Neural cell (in vitro differentiated cells): Measurements from ENCODE around the gene RNLS. TPM values are rescaled to one million over a fixed set of nuclear protein-coding genes. Genes with fewer than 3 reads are reported as not detected.

ENCODE experiments used
- H2AFZ ChIP-seq: fragments of 200-600, 300-800 bp; sonication (generic), shearing (Covaris generic); 2 replicates; pipeline ENCODE4 v1.6.0; 2014; ENCODE audit warnings: low read depth, mild to moderate bottlenecking, antibody characterized with exemption, low read length, moderate library complexity
- H3F3A ChIP-seq: fragments of 200-600 bp; shearing (Covaris generic); 2 replicates; pipeline ENCODE4 v1.6.1; 2016; ENCODE audit warnings: mild to moderate bottlenecking, moderate library complexity, mixed read lengths, antibody characterized with exemption, low read length; ENCODE audit not compliant: insufficient read depth, poor library complexity, severe bottlenecking
- H3K27ac ChIP-seq: fragments of 200-600, 300-800 bp; sonication (generic), shearing (Covaris generic); 2 replicates; pipeline ENCODE4 v1.5.1; 2014; ENCODE audit warnings: mild to moderate bottlenecking, low read length, moderate library complexity
- H3K27me3 ChIP-seq: fragments of 300-800, 200-600 bp; sonication (generic), shearing (Covaris generic); 2 replicates; pipeline ENCODE4 v1.6.0; 2014; ENCODE audit warnings: mild to moderate bottlenecking, low read depth, low read length, moderate library complexity; ENCODE audit not compliant: insufficient read depth
- H3K36me3 ChIP-seq: fragments of 300-800, 200-600 bp; sonication (generic), shearing (Covaris generic); 2 replicates; pipeline ENCODE4 v1.5.1; 2014; ENCODE audit warnings: mild to moderate bottlenecking, antibody characterized with exemption, low read length, moderate library complexity; ENCODE audit not compliant: insufficient read depth
- H3K4me2 ChIP-seq: fragments of 300-800, 200-600 bp; sonication (generic), shearing (Covaris generic); 2 replicates; pipeline ENCODE4 v1.6.0; 2014; ENCODE audit warnings: mild to moderate bottlenecking, low read length
- H3K4me3 ChIP-seq: fragments of 300-800, 200-600 bp; sonication (generic), shearing (Covaris generic); 2 replicates; pipeline ENCODE4 v1.5.1; 2014; ENCODE audit warnings: mild to moderate bottlenecking, low read length, moderate library complexity
- H3K79me2 ChIP-seq: fragments of 200-600 bp; shearing (Covaris generic); replicated peaks from 2 replicates; pipeline ENCODE4 v1.6.0; 2014; ENCODE audit warnings: mild to moderate bottlenecking, low read length, moderate library complexity; ENCODE audit not compliant: insufficient read depth
- H3K9ac ChIP-seq: fragments of 300-800, 200-600 bp; sonication (generic), shearing (Covaris generic); 2 replicates; pipeline ENCODE4 v1.6.1; 2016; ENCODE audit warnings: mild to moderate bottlenecking, low read length, mixed read lengths
- H3K9me2 ChIP-seq: fragments of 200-600 bp; shearing (Covaris generic); 2 replicates; pipeline ENCODE4 v1.6.1; 2016; ENCODE audit warnings: mild to moderate bottlenecking, low read length, mixed read lengths; ENCODE audit not compliant: insufficient read depth
- H3K9me3 ChIP-seq: fragments of 200-600, 300-800 bp; sonication (generic), shearing (Covaris generic); 2 replicates; pipeline ENCODE4 v1.6.1; 2016; ENCODE audit warnings: mild to moderate bottlenecking, mixed run types, low read length, moderate library complexity, mixed read lengths
- H4K20me1 ChIP-seq: fragments of 200-600 bp; shearing (Covaris generic); 2 replicates; pipeline ENCODE4 v1.6.1; 2016; ENCODE audit warnings: mild to moderate bottlenecking, mixed run types; ENCODE audit not compliant: insufficient read depth
- CTCF ChIP-seq: fragments of 450-650 bp; IDR thresholded peaks from 2 replicates; pipeline ENCODE4 v1.5.1; 2014; ENCODE audit warnings: antibody characterized with exemption, mild to moderate bottlenecking, moderate library complexity; ENCODE audit not compliant: poor library complexity, severe bottlenecking
- EP300 ChIP-seq: fragments of 450-650 bp; conservative IDR thresholded peaks from 2 replicates; pipeline ENCODE4 v1.6.1; 2014; ENCODE audit warnings: antibody characterized with exemption, mild to moderate bottlenecking, moderate library complexity; ENCODE audit not compliant: poor library complexity, severe bottlenecking
- EZH2 ChIP-seq: fragments of 200-600, 300-800 bp; shearing (Covaris generic), sonication (generic); IDR thresholded peaks from 2 replicates; pipeline ENCODE4 v1.6.1; 2014; ENCODE audit warnings: antibody characterized with exemption, low read length, borderline replicate concordance, mild to moderate bottlenecking; ENCODE audit not compliant: insufficient read depth, poor library complexity, severe bottlenecking
- MXI1 ChIP-seq: fragments of 450-650 bp; conservative IDR thresholded peaks from 2 replicates; pipeline ENCODE4 v1.6.1; 2014; ENCODE audit warnings: antibody characterized with exemption, mild to moderate bottlenecking; ENCODE audit not compliant: poor library complexity, severe bottlenecking
- POLR2AphosphoS5 ChIP-seq: IDR thresholded peaks from 2 replicates; pipeline ENCODE4 v1.6.1; 2012
- RAD21 ChIP-seq: fragments of 450-650 bp; conservative IDR thresholded peaks from 2 replicates; pipeline ENCODE4 v1.6.1; 2014; ENCODE audit warnings: antibody characterized with exemption, mild to moderate bottlenecking, moderate library complexity
- REST ChIP-seq: IDR thresholded peaks from 2 replicates; pipeline ENCODE4 v1.6.1; 2012; ENCODE audit warnings: borderline replicate concordance
- SMC3 ChIP-seq: fragments of 450-650 bp; conservative IDR thresholded peaks from 2 replicates; pipeline ENCODE4 v1.6.1; 2014; ENCODE audit warnings: antibody characterized with exemption, mild to moderate bottlenecking, moderate library complexity; ENCODE audit not compliant: poor library complexity
- TAF1 ChIP-seq: IDR thresholded peaks from 2 replicates; pipeline ENCODE4 v1.6.1; 2012; ENCODE audit warnings: low read depth
- polyA plus RNA-seq: library from polyadenylated mRNA; depleted of rRNA; stranded (reverse); fragments of >200 nt; gene quantifications from 2 replicates; pipeline ENCODE4 v1.2.3, GENCODE V29; 2014

The RNLS gene
- polyA plus RNA-seq, 1 donor from 2014 or later, result 0.20 TPM

- Histone ChIP-seq H3K4me3 (no peak overlapping the region), H4K20me1 (no peaks in the 10 kb centered on the region), H3K9me3 (no peaks in the 10 kb centered on the region), H3K27ac (no peak overlapping the region), H3K79me2 (no peaks in the 10 kb centered on the region), H2AFZ (no peak overlapping the region), H3K4me2 (no peak overlapping the region), H3K9ac (no peak overlapping the region), H3K27me3 (no peaks in the 10 kb centered on the region), H3K36me3 (no peaks in the 10 kb centered on the region), H3F3A (no peaks in the 10 kb centered on the region), H3K9me2 (no peaks in the 10 kb centered on the region)
- no peak for TF ChIP-seq EP300
- TF ChIP-seq MXI1, result no peak
- peak; percentile 77 for TF ChIP-seq CTCF
- TF ChIP-seq SMC3, result peak; percentile 86
- TF ChIP-seq RAD21, result peak; percentile 80
Observed at GRCh38 chr10:88389456-88389855, 193.7 kb downstream of the RNLS start.

- H3K9ac ChIP-seq, result no peak overlapping the region
- H3K9me3 ChIP-seq, result no peaks in the 10 kb centered on the region
- H3K27ac ChIP-seq, result no peak overlapping the region
- TF ChIP-seq SMC3, result no peak
- TF ChIP-seq EP300, result no peak
- TF ChIP-seq REST, result no peak
- TF ChIP-seq POLR2AphosphoS5, result no peak
- TF ChIP-seq TAF1, result no peak
- no peak for TF ChIP-seq RAD21
- TF ChIP-seq CTCF, result no peak
- TF ChIP-seq EZH2, result no peak
- TF ChIP-seq MXI1, result no peak
- no peaks in the 10 kb centered on the region for H3K9me2 ChIP-seq
- H3K79me2 ChIP-seq, result no peaks in the 10 kb centered on the region
- H4K20me1 ChIP-seq, result no peaks in the 10 kb centered on the region
- no peak overlapping the region for H3K4me3 ChIP-seq
- H3K27me3 ChIP-seq, result no peaks in the 10 kb centered on the region
- no peak overlapping the region for H3K4me2 ChIP-seq
- no peaks in the 10 kb centered on the region for H3F3A ChIP-seq
- no peaks in the 10 kb centered on the region for H3K36me3 ChIP-seq
- no peak overlapping the region for H2AFZ ChIP-seq
Observed at GRCh38 chr10:88388324-88388723, 194.8 kb downstream of the RNLS start.
